AG08395 (cell line): ENCODE data around the gene RTL10.
"Not testable (repeated sequence)": the region's sequence is repeated elsewhere in the genome, so short reads cannot be mapped to it uniquely, and the experiment has no call there.

ENCODE experiments used
- DNase-seq: peaks from one replicate; pipeline ENCODE4 v3.0.0; 2012; ENCODE audit warnings: mixed read lengths, low spot score

RTL10 gene

GRCh38 chr22:19888131-19888746 lies 33.6 kb upstream of the RTL10 start:
- DNase-seq: no peak

- DNase-seq: no peak
Measured at GRCh38 chr22:19887256-19887985, 32.7 kb upstream of the RTL10 start.

- DNase-seq: peak; percentile 65
Measured at GRCh38 chr22:19886605-19887255, 32.1 kb upstream of the RTL10 start.

- DNase-seq: peak; percentile 31
Measured at GRCh38 chr22:19885841-19886592, 31.3 kb upstream of the RTL10 start.

GRCh38 chr22:19884954-19885751 lies 30.5 kb upstream of the RTL10 start:
- peak; percentile 52 for DNase-seq

- DNase-seq: no peak
Measured at GRCh38 chr22:19884161-19884953, 29.7 kb upstream of the RTL10 start.

- DNase-seq: not testable (repeated sequence)
Measured at GRCh38 chr22:19883446-19883845, 28.8 kb upstream of the RTL10 start.

- no peak for DNase-seq
Measured at GRCh38 chr22:19882446-19883381, 28.0 kb upstream of the RTL10 start.

- peak; percentile 98 for DNase-seq
Measured at GRCh38 chr22:19880786-19881569, 26.3 kb upstream of the RTL10 start.

- DNase-seq: no peak
Measured at GRCh38 chr22:19879992-19880785, 25.5 kb upstream of the RTL10 start.

- DNase-seq: no peak
Measured at GRCh38 chr22:19879643-19879991, 24.9 kb upstream of the RTL10 start.

- no peak for DNase-seq
Measured at GRCh38 chr22:19879246-19879570, 24.5 kb upstream of the RTL10 start.

GRCh38 chr22:19878461-19879245 lies 24.0 kb upstream of the RTL10 start:
- DNase-seq: peak; percentile 33

GRCh38 chr22:19877626-19878339 lies 23.1 kb upstream of the RTL10 start:
- DNase-seq: no peak

GRCh38 chr22:19876941-19877625 lies 22.4 kb upstream of the RTL10 start:
- no peak for DNase-seq

GRCh38 chr22:19876314-19876940 lies 21.8 kb upstream of the RTL10 start:
- no peak for DNase-seq
